DND-41 (cell line): Measurements from ENCODE around the gene FOXP4.

Source experiments
- EZH2 ChIP-seq: IDR thresholded peaks from 3 replicates; pipeline ENCODE4 v1.6.1; 2012; ENCODE audit warnings: borderline replicate concordance, low read depth, mild to moderate bottlenecking, moderate library complexity, low read length, inconsistent platforms; ENCODE audit not compliant: severe bottlenecking
- TF ChIP-seq, protein P1 (sequence below): IDR thresholded peaks from 2 replicates; pipeline ENCODE4 v1.5.1; 2012; ENCODE audit warnings: borderline replicate concordance, low read length, moderate library complexity, mild to moderate bottlenecking; ENCODE audit not compliant: poor library complexity, severe bottlenecking; ENCODE audit errors: extremely low read depth

DNA sequence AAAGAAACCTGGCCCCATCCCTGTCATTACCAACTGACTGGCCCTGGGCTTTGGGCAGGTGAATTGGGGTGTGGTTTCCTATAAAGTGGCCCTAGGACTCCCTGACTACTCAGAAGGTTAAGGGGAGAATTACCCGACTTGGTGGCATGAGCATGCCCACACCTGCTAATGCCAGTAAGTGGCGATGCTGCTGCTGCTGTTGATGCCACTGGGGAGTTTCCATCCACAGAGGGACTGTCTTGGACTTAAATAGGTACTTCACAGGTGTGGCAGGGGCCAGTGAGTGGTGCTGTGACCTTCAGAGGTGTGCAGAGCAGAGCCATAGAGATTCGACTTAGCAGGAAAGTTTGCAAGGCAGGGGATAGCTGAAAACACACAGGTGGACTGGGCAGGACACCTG is 59.5 kb downstream of the FOXP4 start:
- no peak for TF ChIP-seq EZH2
- TF ChIP-seq, protein P1, sequence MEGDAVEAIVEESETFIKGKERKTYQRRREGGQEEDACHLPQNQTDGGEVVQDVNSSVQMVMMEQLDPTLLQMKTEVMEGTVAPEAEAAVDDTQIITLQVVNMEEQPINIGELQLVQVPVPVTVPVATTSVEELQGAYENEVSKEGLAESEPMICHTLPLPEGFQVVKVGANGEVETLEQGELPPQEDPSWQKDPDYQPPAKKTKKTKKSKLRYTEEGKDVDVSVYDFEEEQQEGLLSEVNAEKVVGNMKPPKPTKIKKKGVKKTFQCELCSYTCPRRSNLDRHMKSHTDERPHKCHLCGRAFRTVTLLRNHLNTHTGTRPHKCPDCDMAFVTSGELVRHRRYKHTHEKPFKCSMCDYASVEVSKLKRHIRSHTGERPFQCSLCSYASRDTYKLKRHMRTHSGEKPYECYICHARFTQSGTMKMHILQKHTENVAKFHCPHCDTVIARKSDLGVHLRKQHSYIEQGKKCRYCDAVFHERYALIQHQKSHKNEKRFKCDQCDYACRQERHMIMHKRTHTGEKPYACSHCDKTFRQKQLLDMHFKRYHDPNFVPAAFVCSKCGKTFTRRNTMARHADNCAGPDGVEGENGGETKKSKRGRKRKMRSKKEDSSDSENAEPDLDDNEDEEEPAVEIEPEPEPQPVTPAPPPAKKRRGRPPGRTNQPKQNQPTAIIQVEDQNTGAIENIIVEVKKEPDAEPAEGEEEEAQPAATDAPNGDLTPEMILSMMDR, result no peak
